ENCODE measurements around the gene SLC27A6.
"Not testable (repeated sequence)": the region's sequence is repeated elsewhere in the genome, so short reads cannot be mapped to it uniquely, and the experiment has no call there.

Gene SLC27A6

GRCh38 chr5:129001841-129002526 lies 36.7 kb downstream of the SLC27A6 start:
- DNase-seq (ENCODE audit: low read depth in 3 of 3): no peak

- no peak for DNase-seq (ENCODE audit: low read depth in 3 of 3)
These were observed 37.2 kb downstream of the SLC27A6 start for GRCh38 chr5:129002527-129002842.

GRCh38 chr5:129003232-129003631 lies 37.9 kb downstream of the SLC27A6 start:
- no peak for DNase-seq (ENCODE audit: low read depth in 3 of 3)

GRCh38 chr5:129014185-129014584 lies 48.9 kb downstream of the SLC27A6 start:
- DNase-seq (ENCODE audit: low read depth in 3 of 3): no peak

- DNase-seq (ENCODE audit: low read depth in 3 of 3): no peak
These were observed 53.5 kb downstream of the SLC27A6 start for GRCh38 chr5:129018837-129019236.

- no peak for DNase-seq (ENCODE audit: low read depth in 3 of 3)
These were observed 54.2 kb downstream of the SLC27A6 start for GRCh38 chr5:129019401-129019908.

GRCh38 chr5:129020683-129021082 lies 55.4 kb downstream of the SLC27A6 start:
- DNase-seq (ENCODE audit: low read depth in 3 of 3): no peak

GRCh38 chr5:129021744-129022143 lies 56.5 kb downstream of the SLC27A6 start:
- DNase-seq (ENCODE audit: low read depth in 3 of 3): no peak

- no peak for DNase-seq (ENCODE audit: low read depth in 3 of 3)
These were observed 57.3 kb downstream of the SLC27A6 start for GRCh38 chr5:129022599-129022998.

GRCh38 chr5:129027260-129027659 lies 62.0 kb downstream of the SLC27A6 start:
- no peak for DNase-seq (ENCODE audit: low read depth in 3 of 3)

GRCh38 chr5:129031886-129032683 lies 66.8 kb downstream of the SLC27A6 start:
- DNase-seq (ENCODE audit: low read depth in 3 of 3): no peak

- DNase-seq (ENCODE audit: low read depth in 3 of 3): not testable (repeated sequence)
These were observed 71.0 kb downstream of the SLC27A6 start for GRCh38 chr5:129036257-129036656.

- no peak for DNase-seq (ENCODE audit: low read depth in 3 of 3)
These were observed 76.1 kb downstream of the SLC27A6 start for GRCh38 chr5:129041196-129041881.

GRCh38 chr5:129042306-129042705 lies 77.0 kb downstream of the SLC27A6 start:
- DNase-seq (ENCODE audit: low read depth in 3 of 3): no peak

GRCh38 chr5:129043894-129044293 lies 78.6 kb downstream of the SLC27A6 start:
- DNase-seq (ENCODE audit: low read depth in 3 of 3): no peak

- DNase-seq (ENCODE audit: low read depth in 3 of 3): no peak
These were observed 80.9 kb downstream of the SLC27A6 start for GRCh38 chr5:129046151-129046550.

- DNase-seq (ENCODE audit: low read depth in 3 of 3): no peak
These were observed 83.2 kb downstream of the SLC27A6 start for GRCh38 chr5:129048509-129048908.

- DNase-seq (ENCODE audit: low read depth in 3 of 3): no peak
These were observed 84.0 kb downstream of the SLC27A6 start for GRCh38 chr5:129049126-129049799.

- no peak for DNase-seq (ENCODE audit: low read depth in 3 of 3)
These were observed 86.0 kb downstream of the SLC27A6 start for GRCh38 chr5:129051283-129051682.

- no peak for DNase-seq (ENCODE audit: low read depth in 3 of 3)
These were observed 88.2 kb downstream of the SLC27A6 start for GRCh38 chr5:129053438-129053837.

- no peak for DNase-seq (ENCODE audit: low read depth in 3 of 3)
These were observed 92.0 kb downstream of the SLC27A6 start for GRCh38 chr5:129057329-129057728.

- no peak for DNase-seq (ENCODE audit: low read depth in 3 of 3)
These were observed 96.6 kb downstream of the SLC27A6 start for GRCh38 chr5:129061849-129062248.
